ACC112 (cell line): ENCODE data around the gene CADM2.

Experiments
- H2AFZ ChIP-seq: fragments of 200-600 bp; sonication (generic); one replicate; pipeline ENCODE4 v1.6.0; 2017; ENCODE audit warnings: antibody characterized with exemption, low read length; ENCODE audit not compliant: unreplicated experiment
- H3K27ac ChIP-seq: fragments of 200-600 bp; sonication (generic); 2 replicates; pipeline ENCODE4 v1.5.1; 2014; ENCODE audit warnings: low read depth, mild to moderate bottlenecking, antibody characterized with exemption, low read length, moderate library complexity
- H3K27me3 ChIP-seq: fragments of 200-600 bp; sonication (generic); 2 replicates; pipeline ENCODE4 v1.6.1; 2014; ENCODE audit warnings: mild to moderate bottlenecking, antibody characterized with exemption, low read length, moderate library complexity, mixed read lengths; ENCODE audit not compliant: insufficient read depth
- H3K36me3 ChIP-seq: fragments of 200-600 bp; sonication (generic); 2 replicates; pipeline ENCODE4 v1.6.1; 2016; ENCODE audit warnings: mild to moderate bottlenecking, antibody characterized with exemption, low read length, moderate library complexity, mixed read lengths; ENCODE audit not compliant: insufficient read depth
- H3K4me1 ChIP-seq: fragments of 200-600 bp; sonication (generic); one replicate; pipeline ENCODE4 v1.6.1; 2016; ENCODE audit warnings: low read length, mixed read lengths; ENCODE audit not compliant: insufficient read depth, unreplicated experiment, control insufficient read depth
- H3K4me3 ChIP-seq: fragments of 200-600 bp; sonication (generic); 2 replicates; pipeline ENCODE4 v1.5.1; 2014; ENCODE audit warnings: mild to moderate bottlenecking, low read depth, low read length
- H3K79me2 ChIP-seq: fragments of 200-600 bp; sonication (generic); one replicate; pipeline ENCODE4 v1.6.0; 2016; ENCODE audit warnings: low read length; ENCODE audit not compliant: control insufficient read depth, unreplicated experiment, insufficient read depth

Gene CADM2

DNA sequence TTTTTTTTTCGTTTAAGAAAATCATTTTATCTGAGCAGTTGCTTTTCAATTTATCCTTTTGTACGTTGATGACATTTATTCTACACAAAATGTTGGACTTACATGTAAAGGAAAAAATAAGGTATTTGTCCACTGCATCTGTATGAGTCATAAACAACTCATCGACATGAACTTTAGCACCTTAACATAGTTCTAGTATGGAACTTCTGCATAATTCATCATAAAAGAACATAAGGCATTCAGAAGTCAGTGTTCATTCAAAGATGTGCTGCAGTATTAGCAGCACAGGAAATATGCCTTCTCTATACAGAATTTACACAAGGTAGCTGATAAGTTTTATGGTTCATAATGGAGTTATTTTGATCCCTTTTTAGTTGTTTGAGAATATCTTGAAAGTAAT, 801.6 kb downstream of the CADM2 start:
- Histone ChIP-seq H2AFZ (no peak overlapping the region), H3K4me1 (no peaks in the 10 kb centered on the region), H3K36me3 (no peaks in the 10 kb centered on the region), H3K79me2 (no peaks in the 10 kb centered on the region), H3K27me3 (no peaks in the 10 kb centered on the region), H3K4me3 (no peak overlapping the region), H3K27ac (no peak overlapping the region)

DNA sequence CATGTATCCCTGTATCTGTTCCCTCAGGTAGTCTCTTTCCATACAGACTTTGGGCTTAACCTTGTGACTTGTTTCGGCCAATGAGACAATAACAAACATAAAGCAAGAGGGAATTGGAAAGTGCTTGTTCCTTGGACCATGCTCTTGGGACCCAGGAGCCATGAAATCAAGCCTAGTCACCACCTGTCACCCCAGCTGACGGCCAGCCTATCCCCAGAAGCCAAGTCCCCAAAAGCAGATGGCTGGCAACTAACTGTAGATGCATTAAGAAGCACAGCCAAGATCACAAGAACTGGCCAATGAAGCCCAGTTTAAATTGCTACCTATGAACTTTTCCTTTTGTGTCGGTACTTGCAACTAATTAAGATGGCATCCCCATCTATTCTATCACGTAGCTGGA, 822.0 kb downstream of the CADM2 start:
- no peak overlapping the region for H2AFZ ChIP-seq
- no peak overlapping the region for H3K27ac ChIP-seq
- H3K4me1 ChIP-seq = no peaks in the 10 kb centered on the region
- no peaks in the 10 kb centered on the region for H3K36me3 ChIP-seq
- H3K4me3 ChIP-seq = no peak overlapping the region
- H3K27me3 ChIP-seq = no peaks in the 10 kb centered on the region
- H3K79me2 ChIP-seq = no peaks in the 10 kb centered on the region

DNA sequence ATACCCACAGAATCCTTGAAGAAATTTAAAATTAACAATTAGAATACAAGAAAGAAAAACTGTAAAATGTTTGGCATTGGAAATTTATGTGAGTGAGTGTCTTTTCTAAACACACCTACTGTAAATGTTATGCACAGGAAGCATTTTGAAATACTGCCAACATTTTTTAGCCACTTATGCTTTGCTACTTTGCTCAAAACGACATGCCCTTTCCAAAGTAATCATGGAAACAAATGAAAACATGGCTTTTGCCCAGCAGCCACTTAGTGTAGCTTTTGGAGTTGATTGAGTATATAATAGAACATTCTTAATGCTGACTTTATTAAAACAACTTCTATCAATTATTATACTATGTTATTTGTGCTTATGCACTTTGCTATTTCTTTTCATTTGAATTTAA, 823.0 kb downstream of the CADM2 start:
- Histone ChIP-seq H2AFZ (no peak overlapping the region), H3K27me3 (no peaks in the 10 kb centered on the region), H3K27ac (no peak overlapping the region), H3K79me2 (no peaks in the 10 kb centered on the region), H3K4me1 (no peaks in the 10 kb centered on the region), H3K4me3 (no peak overlapping the region), H3K36me3 (no peaks in the 10 kb centered on the region)

DNA sequence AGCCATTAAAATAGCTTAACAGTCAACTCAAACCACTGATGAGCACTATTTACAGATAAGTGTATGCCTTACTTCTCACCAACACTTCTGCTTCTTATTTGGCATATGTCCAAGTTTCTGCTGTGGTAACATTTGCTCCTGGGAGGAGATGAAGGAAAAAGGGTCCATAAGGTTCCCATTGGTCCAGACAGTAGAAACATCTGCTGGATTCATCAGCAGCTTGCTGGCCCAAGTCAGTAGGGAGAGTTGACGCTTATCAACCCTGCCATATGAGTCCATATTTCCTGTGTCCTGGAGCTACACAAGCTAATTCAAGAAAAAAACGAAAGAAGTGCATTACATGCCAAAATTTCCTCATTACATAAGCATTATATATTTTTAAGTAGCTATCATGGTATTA, 824.5 kb downstream of the CADM2 start:
- Histone ChIP-seq H3K27me3 (no peaks in the 10 kb centered on the region), H2AFZ (no peak overlapping the region), H3K4me1 (no peaks in the 10 kb centered on the region), H3K79me2 (no peaks in the 10 kb centered on the region), H3K27ac (no peak overlapping the region), H3K36me3 (no peaks in the 10 kb centered on the region), H3K4me3 (no peak overlapping the region)

DNA sequence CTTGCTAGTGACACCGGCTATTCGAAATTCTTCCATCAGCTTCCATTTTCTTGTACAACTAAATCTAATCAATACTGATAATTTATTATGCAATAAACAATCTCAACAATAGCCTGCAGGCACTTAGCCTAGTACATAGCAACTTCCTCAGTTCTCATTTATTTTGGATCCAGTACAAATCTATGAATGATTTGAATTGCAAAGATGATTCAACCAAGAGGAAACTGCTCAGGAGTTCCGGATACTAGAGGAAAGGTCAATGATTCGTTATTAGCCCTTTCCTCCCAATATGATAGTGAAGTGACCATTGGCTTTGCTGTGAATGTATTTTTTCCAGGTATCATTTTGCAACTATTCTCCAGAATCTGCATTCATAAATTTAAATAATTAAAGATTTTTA, 827.0 kb downstream of the CADM2 start:
- H3K27me3 ChIP-seq = no peaks in the 10 kb centered on the region
- H3K36me3 ChIP-seq = no peaks in the 10 kb centered on the region

DNA sequence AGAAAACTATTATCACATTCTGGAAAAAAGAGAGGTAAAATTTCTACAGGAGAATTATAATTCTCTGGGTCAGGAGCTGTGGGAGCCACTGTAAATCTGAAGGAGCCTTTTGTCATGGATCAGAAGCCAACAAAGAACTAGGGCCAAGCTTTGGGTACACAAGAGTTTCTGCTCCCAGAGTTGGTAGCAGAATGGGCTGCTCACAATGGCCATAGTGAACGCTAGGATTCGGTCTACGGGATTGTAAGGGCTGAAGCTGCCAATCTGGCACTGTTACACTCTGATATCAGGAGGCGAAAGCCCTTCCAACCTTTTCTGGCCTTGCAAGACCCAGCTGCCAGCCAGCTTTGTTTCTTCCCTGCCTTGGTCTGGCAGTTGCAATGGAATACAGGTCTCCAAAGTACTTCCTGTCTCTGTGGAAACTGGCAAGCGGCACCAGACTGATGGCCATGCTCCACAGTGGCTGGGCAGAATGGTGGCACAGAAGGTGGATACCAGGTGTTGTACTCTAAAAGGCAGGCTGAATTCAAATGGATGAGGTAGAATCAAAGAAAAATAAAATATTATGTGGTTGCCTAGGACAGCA, 831.7 kb downstream of the CADM2 start:
- Histone ChIP-seq H2AFZ (no peak overlapping the region), H3K27me3 (no peaks in the 10 kb centered on the region), H3K27ac (no peak overlapping the region), H3K79me2 (no peaks in the 10 kb centered on the region), H3K4me3 (no peak overlapping the region), H3K4me1 (no peaks in the 10 kb centered on the region), H3K36me3 (no peaks in the 10 kb centered on the region)

More for the DNA sequence above, 827.0 kb downstream of the CADM2 start:
- H3K4me1 ChIP-seq = no peaks in the 10 kb centered on the region
- H2AFZ ChIP-seq = no peak overlapping the region
- no peak overlapping the region for H3K27ac ChIP-seq
- H3K79me2 ChIP-seq = no peaks in the 10 kb centered on the region
- no peak overlapping the region for H3K4me3 ChIP-seq

DNA sequence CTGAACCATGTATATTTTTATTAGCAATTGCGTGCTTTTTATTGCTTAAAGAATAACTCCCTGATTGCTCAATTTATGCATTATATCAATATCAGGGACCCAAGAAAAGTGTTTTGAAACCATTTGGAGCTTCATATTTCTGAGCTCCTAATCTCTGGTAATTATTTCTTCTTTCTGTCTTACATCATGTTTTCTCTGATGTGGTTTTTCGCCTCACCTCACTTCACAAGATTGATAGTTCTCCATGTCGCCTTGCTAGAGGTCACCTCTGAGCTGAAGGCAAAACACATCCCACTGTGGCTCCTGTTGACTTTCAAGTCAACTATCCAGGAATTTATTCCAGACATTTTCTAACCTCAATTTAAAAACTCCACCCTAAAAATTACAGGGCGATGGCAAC, 837.4 kb downstream of the CADM2 start:
- no peaks in the 10 kb centered on the region for H3K79me2 ChIP-seq
- H3K4me3 ChIP-seq = no peak overlapping the region
- no peaks in the 10 kb centered on the region for H3K27me3 ChIP-seq
- no peaks in the 10 kb centered on the region for H3K36me3 ChIP-seq
- H3K4me1 ChIP-seq = no peaks in the 10 kb centered on the region
- H3K27ac ChIP-seq = no peak overlapping the region
- H2AFZ ChIP-seq = no peak overlapping the region

DNA sequence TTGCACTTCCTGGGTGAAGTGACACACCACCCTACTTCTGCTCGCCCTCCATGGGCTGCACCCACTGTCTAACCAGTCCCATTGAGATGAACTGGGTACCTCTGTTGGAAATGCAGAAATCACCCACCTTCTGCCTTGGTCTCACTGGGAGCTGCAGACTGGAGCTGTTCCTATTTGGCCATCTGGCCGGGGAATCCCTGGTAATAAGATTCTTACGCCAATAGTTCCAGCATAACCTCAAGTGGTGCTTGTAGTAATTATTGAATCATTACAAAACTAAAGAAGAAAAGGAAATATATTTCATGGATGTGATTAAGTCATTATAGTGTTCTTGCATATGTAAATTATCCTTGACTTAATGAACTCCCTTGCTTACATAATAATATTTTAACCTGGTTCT, 841.9 kb downstream of the CADM2 start:
- Histone ChIP-seq H3K27ac (no peak overlapping the region), H3K27me3 (no peaks in the 10 kb centered on the region), H3K4me1 (no peaks in the 10 kb centered on the region), H3K36me3 (no peaks in the 10 kb centered on the region), H2AFZ (no peak overlapping the region), H3K4me3 (no peak overlapping the region), H3K79me2 (no peaks in the 10 kb centered on the region)

DNA sequence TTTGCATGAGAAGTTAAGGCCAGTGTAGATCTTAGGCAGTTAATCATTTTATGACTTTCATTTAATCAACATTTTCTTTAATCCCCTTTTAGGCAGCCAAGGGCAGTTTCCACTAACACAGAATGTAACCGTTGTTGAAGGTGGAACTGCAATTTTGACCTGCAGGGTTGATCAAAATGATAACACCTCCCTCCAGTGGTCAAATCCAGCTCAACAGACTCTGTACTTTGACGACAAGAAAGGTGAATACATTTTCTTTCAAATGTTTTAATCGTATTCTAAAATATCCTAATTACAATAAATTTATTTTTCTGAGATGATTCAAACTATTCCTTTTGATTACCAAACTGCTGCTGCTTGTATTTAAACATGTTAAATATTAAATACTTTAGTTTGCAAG, 843.2 kb downstream of the CADM2 start:
- Histone ChIP-seq H3K27ac (no peak overlapping the region), H3K27me3 (no peaks in the 10 kb centered on the region), H2AFZ (no peak overlapping the region), H3K4me3 (no peak overlapping the region), H3K36me3 (no peaks in the 10 kb centered on the region), H3K79me2 (no peaks in the 10 kb centered on the region), H3K4me1 (no peaks in the 10 kb centered on the region)

DNA sequence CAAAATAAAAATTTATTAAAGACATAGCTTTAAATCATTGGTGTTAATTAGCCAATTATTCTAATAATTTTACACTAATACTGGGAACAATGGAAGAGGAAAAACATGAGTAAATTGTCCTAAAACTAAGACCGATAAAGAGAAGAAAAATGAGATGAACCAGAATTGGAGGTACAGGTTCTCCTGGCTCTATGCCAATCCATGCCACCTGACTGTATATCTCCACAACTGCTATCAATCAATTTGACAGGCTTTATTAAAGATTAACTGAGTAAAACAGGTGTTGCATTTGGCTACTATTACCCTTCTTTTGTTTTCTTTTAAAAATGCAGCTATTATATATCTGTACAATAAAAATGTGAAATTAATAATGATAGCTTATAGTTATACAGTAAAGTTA, 850.0 kb downstream of the CADM2 start:
- no peaks in the 10 kb centered on the region for H3K79me2 ChIP-seq
- no peak overlapping the region for H3K4me3 ChIP-seq
- H3K27me3 ChIP-seq = no peaks in the 10 kb centered on the region
- H3K36me3 ChIP-seq = no peaks in the 10 kb centered on the region
- H2AFZ ChIP-seq = no peak overlapping the region
- no peaks in the 10 kb centered on the region for H3K4me1 ChIP-seq
- no peak overlapping the region for H3K27ac ChIP-seq

DNA sequence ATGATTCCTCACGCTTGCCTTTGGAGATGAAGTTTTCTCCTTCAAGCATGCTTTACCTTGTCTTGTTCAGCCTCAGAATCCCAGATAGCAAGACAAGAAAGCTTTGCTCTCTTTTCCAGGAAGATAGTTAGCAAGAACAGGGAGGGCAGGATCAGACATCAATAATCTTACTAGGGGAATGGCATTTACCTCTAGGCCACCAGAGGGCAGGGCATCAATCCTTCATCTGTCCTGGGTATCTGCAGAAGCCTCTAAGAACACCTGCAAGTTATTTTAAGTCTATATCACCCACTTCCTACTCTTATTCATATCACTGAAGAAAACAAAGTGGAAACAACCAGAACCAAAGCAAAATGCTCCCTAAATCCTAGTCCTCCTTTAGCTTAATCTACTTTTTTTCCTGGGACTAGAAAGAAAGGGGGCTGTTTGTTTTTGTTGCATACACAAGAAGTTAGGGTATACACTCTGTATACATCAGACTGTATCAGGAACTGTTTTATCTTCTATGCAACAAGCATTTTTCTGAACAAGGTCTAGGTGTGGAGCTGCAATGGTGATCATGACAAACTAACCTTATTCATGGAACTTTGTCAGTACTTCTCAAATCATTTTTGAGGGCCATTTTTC, 862.5 kb downstream of the CADM2 start:
- Histone ChIP-seq H3K36me3 (no peaks in the 10 kb centered on the region), H2AFZ (no peak overlapping the region), H3K4me1 (no peaks in the 10 kb centered on the region), H3K79me2 (no peaks in the 10 kb centered on the region), H3K4me3 (no peak overlapping the region), H3K27me3 (no peaks in the 10 kb centered on the region), H3K27ac (no peak overlapping the region)
